ENCODE data around the gene TXNDC12. TPM values are rescaled to one million over a fixed set of nuclear protein-coding genes. Genes with fewer than 3 reads are reported as not detected.

Gene TXNDC12
- total and polyA plus RNA-seq, 9 of the 15 experiments (the other 6 are each of a cell fraction or from before 2014, with no cell fraction given): 17.0 to 60.8 (median 37.8) TPM

- TF ChIP-seq NR2C2 (CRISPR knock-in tag; IDR thresholded peaks at IDR 0.05): no peak
- TF ChIP-seq NR2C2 (tag; IDR thresholded peaks at IDR 0.05): no peak
- TF ChIP-seq ZNF395 (CRISPR knock-in tag; IDR thresholded peaks at IDR 0.05): no peak
- TF ChIP-seq SRF (CRISPR knock-in tag; IDR thresholded peaks at IDR 0.05): 0 out of 4 replicates have a peak, but pooled peaks of 1 of the 2 experiments have one; percentile 38
- no peak for TF ChIP-seq DDX20 (tag; IDR thresholded peaks at IDR 0.05; ENCODE audit: low read depth)
- TF ChIP-seq TCF3 (CRISPR knock-in tag; IDR thresholded peaks at IDR 0.05): no peak
- TF ChIP-seq GABPB1 (CRISPR knock-in tag; IDR thresholded peaks at IDR 0.05): no peak
- no peak for TF ChIP-seq ZNF57 (CRISPR knock-in tag; IDR thresholded peaks at IDR 0.05)
- peak; percentile 51; the same call in 1 of the 2 replicates for TF ChIP-seq ZNF766 (CRISPR knock-in tag; conservative IDR thresholded peaks at IDR 0.05)
- no peak for TF ChIP-seq FOXA3 (CRISPR knock-in tag; conservative IDR thresholded peaks at IDR 0.05 in 1 of 2, IDR thresholded peaks at IDR 0.05 in 1 of 2)
- TF ChIP-seq ASH1L (IDR thresholded peaks at IDR 0.05; ENCODE audit: borderline replicate concordance, low read depth, partially characterized antibody): no peak
- no peak for TF ChIP-seq ILK (tag; IDR thresholded peaks at IDR 0.05; ENCODE audit: borderline replicate concordance, low read depth)
- TF ChIP-seq XRCC5 (IDR thresholded peaks at IDR 0.05; ENCODE audit: low read depth, low read length): no peak
- TF ChIP-seq RBM17 (IDR thresholded peaks at IDR 0.05; ENCODE audit: borderline replicate concordance, low read depth, low read length): no peak
- TF ChIP-seq MYBL2 (IDR thresholded peaks at IDR 0.05; ENCODE audit: low read depth): no peak
- TF ChIP-seq MYBL2 (CRISPR knock-in tag; IDR thresholded peaks at IDR 0.05; ENCODE audit: borderline replicate concordance): no peak
- TF ChIP-seq JUN (IDR thresholded peaks at IDR 0.05; ENCODE audit: borderline replicate concordance, low read depth, low read length): no peak
- no peak for TF ChIP-seq JUN (CRISPR knock-in tag; IDR thresholded peaks at IDR 0.05; ENCODE audit: borderline replicate concordance)
- TF ChIP-seq PRDM10 (IDR thresholded peaks at IDR 0.05; ENCODE audit: partially characterized antibody): no peak
- TF ChIP-seq ZNF830 (CRISPR knock-in tag; IDR thresholded peaks at IDR 0.05): no peak
These were observed 410 bp downstream of the TXNDC12 start (continued) for GRCh38 chr1:52054496-52055065.
